OCI-LY3 (cell line): Measurements from ENCODE around the gene KCNAB1.

Experiments used
- H2AFZ ChIP-seq: fragments of 200-600, 300-600 bp; shearing (Covaris generic); 2 replicates; pipeline ENCODE4 v1.6.0; 2014; ENCODE audit warnings: antibody characterized with exemption, low read depth, low read length
- H3K27ac ChIP-seq: fragments of 200-600, 300-600 bp; sonication (generic); 2 replicates; pipeline ENCODE4 v1.5.1; 2014; ENCODE audit warnings: mild to moderate bottlenecking, low read length, moderate library complexity, mixed read lengths
- H3K27me3 ChIP-seq: fragments of 200-600, 300-600 bp; sonication (generic); 2 replicates; pipeline ENCODE4 v1.6.1; 2014; ENCODE audit warnings: low read depth, low read length, mixed read lengths
- H3K36me3 ChIP-seq: fragments of 200-600, 300-600 bp; sonication (generic); replicated peaks from 2 replicates; pipeline ENCODE3; 2014; ENCODE audit warnings: low read depth, low read length, mixed read lengths
- H3K4me1 ChIP-seq: fragments of 300-600, 200-600 bp; sonication (generic); 2 replicates; pipeline ENCODE4 v1.6.1; 2014; ENCODE audit warnings: low read length, mixed read lengths
- H3K4me2 ChIP-seq: fragments of 200-600, 300-600 bp; sonication (generic); 2 replicates; pipeline ENCODE4 v1.6.1; 2014; ENCODE audit warnings: low read length, mixed read lengths
- H3K4me3 ChIP-seq: fragments of 300-600, 200-600 bp; sonication (generic); 2 replicates; pipeline ENCODE4 v1.5.1; 2014; ENCODE audit warnings: antibody characterized with exemption, mild to moderate bottlenecking, low read length, moderate library complexity
- H3K79me2 ChIP-seq: fragments of 300-600, 200-600 bp; shearing (Covaris generic); 2 replicates; pipeline ENCODE4 v1.6.1; 2014; ENCODE audit warnings: mild to moderate bottlenecking, low read length, mixed read lengths
- H3K9ac ChIP-seq: fragments of 300-600, 200-600 bp; shearing (Covaris generic); 2 replicates; pipeline ENCODE4 v1.6.0; 2014; ENCODE audit warnings: mild to moderate bottlenecking, low read length, moderate library complexity
- H3K9me3 ChIP-seq: fragments of 200-600, 300-600 bp; shearing (Covaris generic); 2 replicates; pipeline ENCODE4 v1.6.1; 2014; ENCODE audit warnings: low read length, mixed read lengths; ENCODE audit not compliant: insufficient read depth
- H4K20me1 ChIP-seq: fragments of 200-600, 300-600 bp; sonication (generic); 2 replicates; pipeline ENCODE4 v1.6.1; 2016; ENCODE audit warnings: low read length, mixed read lengths; ENCODE audit not compliant: insufficient read depth
- CTCF ChIP-seq: fragments of 200-600, 300-600 bp; sonication (generic); IDR thresholded peaks from 2 replicates; pipeline ENCODE4 v1.5.1; 2014; ENCODE audit warnings: antibody characterized with exemption, low read length, low read depth
- EZH2phosphoT487 ChIP-seq: fragments of 200-600 bp; shearing (Covaris generic); IDR thresholded peaks from 2 replicates; pipeline ENCODE4 v1.6.1; 2018; ENCODE audit warnings: antibody characterized with exemption, mixed run types, low read depth

Gene KCNAB1

GRCh38 chr3:156236556-156237260 lies 116.3 kb downstream of the KCNAB1 start:
- no peaks in the 10 kb centered on the region for H3K79me2 ChIP-seq
- no peaks in the 10 kb centered on the region for H3K4me1 ChIP-seq
- no peak overlapping the region for H3K4me3 ChIP-seq

GRCh38 chr3:156240642-156241041 lies 120.3 kb downstream of the KCNAB1 start:
- H3K4me3 ChIP-seq: no peak overlapping the region
- no peaks in the 10 kb centered on the region for H3K79me2 ChIP-seq
- no peaks in the 10 kb centered on the region for H3K27me3 ChIP-seq
- TF ChIP-seq CTCF (no peak), EZH2phosphoT487 (no peak)
- no peak overlapping the region for H3K9ac ChIP-seq
- no peaks in the 10 kb centered on the region for H3K4me1 ChIP-seq
- no peaks in the 10 kb centered on the region for H4K20me1 ChIP-seq
- no peaks in the 10 kb centered on the region for H3K36me3 ChIP-seq
- H3K4me2 ChIP-seq: no peak overlapping the region
- H3K9me3 ChIP-seq: no peaks in the 10 kb centered on the region
- no peak overlapping the region for H3K27ac ChIP-seq
- no peak overlapping the region for H2AFZ ChIP-seq

More at GRCh38 chr3:156236556-156237260, 116.3 kb downstream of the KCNAB1 start:
- Histone ChIP-seq H3K27ac (no peak overlapping the region), H3K4me2 (no peak overlapping the region), H3K9me3 (no peaks in the 10 kb centered on the region), H3K36me3 (no peaks in the 10 kb centered on the region), H3K27me3 (no peaks in the 10 kb centered on the region), H4K20me1 (no peaks in the 10 kb centered on the region), H2AFZ (no peak overlapping the region), H3K9ac (no peak overlapping the region)
- TF ChIP-seq CTCF: no peak
- TF ChIP-seq EZH2phosphoT487: no peak

- H3K27ac ChIP-seq: no peak overlapping the region
- H3K79me2 ChIP-seq: no peaks in the 10 kb centered on the region
- peaks cover 25% of the 10 kb centered on the region for H3K4me1 ChIP-seq
- no peaks in the 10 kb centered on the region for H4K20me1 ChIP-seq
- no peak overlapping the region for H3K9ac ChIP-seq
- no peak overlapping the region for H2AFZ ChIP-seq
- H3K9me3 ChIP-seq: no peaks in the 10 kb centered on the region
- no peak overlapping the region for H3K4me2 ChIP-seq
- no peaks in the 10 kb centered on the region for H3K36me3 ChIP-seq
- H3K4me3 ChIP-seq: no peak overlapping the region
- TF ChIP-seq CTCF (no peak), EZH2phosphoT487 (no peak)
- no peaks in the 10 kb centered on the region for H3K27me3 ChIP-seq
Measured at GRCh38 chr3:156246961-156247725, 126.8 kb downstream of the KCNAB1 start.

GRCh38 chr3:156250550-156250949 lies 130.2 kb downstream of the KCNAB1 start:
- H3K4me3 ChIP-seq: peak overlapping the region; percentile 42
- H2AFZ ChIP-seq: peak overlapping the region; percentile 16; the same call in 1 of the 2 replicates
- H3K27ac ChIP-seq: peak overlapping the region; percentile 59; the same call in 1 of the 2 replicates
- H4K20me1 ChIP-seq: no peaks in the 10 kb centered on the region
- H3K9me3 ChIP-seq: no peaks in the 10 kb centered on the region
- H3K4me2 ChIP-seq: peak overlapping the region; percentile 70
- H3K79me2 ChIP-seq: no peaks in the 10 kb centered on the region
- H3K27me3 ChIP-seq: no peaks in the 10 kb centered on the region
- no peak overlapping the region; the same call in 1 of the 2 replicates for H3K9ac ChIP-seq
- H3K36me3 ChIP-seq: no peaks in the 10 kb centered on the region
- H3K4me1 ChIP-seq: peaks cover 39% of the 10 kb centered on the region
- TF ChIP-seq CTCF (no peak), EZH2phosphoT487 (no peak)
